Measurements from ENCODE around the gene MXI1. TPM values are rescaled to one million over a fixed set of nuclear protein-coding genes. Genes with fewer than 3 reads are reported as not detected.

Gene MXI1
- total RNA-seq, 1 experiment from 2014 or later: 17.3 TPM

GRCh38 chr10:110252151-110252550 is 44.7 kb downstream of the MXI1 start:
- no TSS peak for BruUV-seq (replicated peaks)
- Histone ChIP-seq H3K9me3 (ENCODE audit: low read depth, low read length, poor library complexity, severe bottlenecking) (no peaks in the 10 kb centered on the region), H3K4me1 (ENCODE audit: insufficient read depth, low read length, poor library complexity, severe bottlenecking) (peaks cover 11% of the 10 kb centered on the region), H3K27me3 (replicated peaks; ENCODE audit: insufficient read depth, low read depth, low read length, poor library complexity) (no peaks in the 10 kb centered on the region), H3K4me3 (ENCODE audit: low read depth, low read length, poor library complexity, severe bottlenecking) (no peak overlapping the region), H3K36me3 (ENCODE audit: insufficient read depth, low read length, poor library complexity, severe bottlenecking) (no peaks in the 10 kb centered on the region), H3K27ac (ENCODE audit: low read depth, low read length, poor library complexity, severe bottlenecking) (peak overlapping the region; percentile 9)
- DNase-seq (ENCODE audit: low spot score): peak; percentile 25
- ChIA-PET CTCF (no interaction called here), POLR2A (ENCODE audit: low non-redundant PET) (no interaction called here)
- intact Hi-C loops (cut with micrococcal nuclease; ENCODE audit: unreplicated experiment): no loop called here
- no peak for TF ChIP-seq CTCF (conservative IDR thresholded peaks at IDR 0.05; ENCODE audit: low read depth, low read length)
- TF ChIP-seq EZH2 (IDR thresholded peaks at IDR 0.05; ENCODE audit: borderline replicate concordance, low read depth, low read length, poor library complexity, severe bottlenecking): no peak

- Histone ChIP-seq H3K27me3 (replicated peaks; ENCODE audit: insufficient read depth, low read depth, low read length, poor library complexity) (no peaks in the 10 kb centered on the region), H3K27ac (ENCODE audit: low read depth, low read length, poor library complexity, severe bottlenecking) (no peak overlapping the region), H3K9me3 (ENCODE audit: low read depth, low read length, poor library complexity, severe bottlenecking) (no peaks in the 10 kb centered on the region), H3K4me1 (ENCODE audit: insufficient read depth, low read length, poor library complexity, severe bottlenecking) (peaks cover 11% of the 10 kb centered on the region), H3K4me3 (ENCODE audit: low read depth, low read length, poor library complexity, severe bottlenecking) (no peak overlapping the region), H3K36me3 (ENCODE audit: insufficient read depth, low read length, poor library complexity, severe bottlenecking) (no peaks in the 10 kb centered on the region)
- ChIA-PET POLR2A (ENCODE audit: low non-redundant PET) (no interaction called here), CTCF (no interaction called here)
- TF ChIP-seq CTCF (conservative IDR thresholded peaks at IDR 0.05; ENCODE audit: low read depth, low read length) (no peak), EZH2 (IDR thresholded peaks at IDR 0.05; ENCODE audit: borderline replicate concordance, low read depth, low read length, poor library complexity, severe bottlenecking) (no peak)
- DNase-seq (ENCODE audit: low spot score): no peak
- BruUV-seq (replicated peaks): no TSS peak
- intact Hi-C loops (cut with micrococcal nuclease; ENCODE audit: unreplicated experiment): no loop called here
These were observed 47.1 kb downstream of the MXI1 start for GRCh38 chr10:110254467-110254866.

DNA sequence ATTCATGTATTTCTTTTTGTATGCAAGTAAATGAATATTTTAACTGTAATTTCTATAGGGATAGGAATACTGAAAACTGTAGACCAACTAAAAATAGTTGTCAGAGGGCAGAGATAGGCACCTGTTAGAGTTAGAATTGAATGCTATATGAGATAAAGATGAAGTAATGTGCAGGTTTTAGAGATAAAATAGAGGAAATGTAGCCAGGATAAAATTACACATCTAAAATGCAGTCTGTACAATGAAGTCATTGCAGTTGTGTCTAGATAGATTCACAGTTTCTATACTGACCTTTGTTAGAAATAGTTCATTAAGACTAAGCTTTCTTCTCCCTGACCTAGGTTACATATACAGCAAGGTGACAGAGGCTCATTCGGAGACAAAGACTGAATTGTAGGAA is 51.1 kb downstream of the MXI1 start:
- no peaks in the 10 kb centered on the region for H3K27me3 ChIP-seq (replicated peaks; ENCODE audit: insufficient read depth, low read depth, low read length, poor library complexity)
- DNase-seq (ENCODE audit: low spot score): no peak
- no peaks in the 10 kb centered on the region for H3K9me3 ChIP-seq (ENCODE audit: low read depth, low read length, poor library complexity, severe bottlenecking)
- ChIA-PET CTCF (no interaction called here), POLR2A (ENCODE audit: low non-redundant PET) (no interaction called here)
- intact Hi-C loops (cut with micrococcal nuclease; ENCODE audit: unreplicated experiment): no loop called here
- TF ChIP-seq CTCF (conservative IDR thresholded peaks at IDR 0.05; ENCODE audit: low read depth, low read length): no peak
- no peaks in the 10 kb centered on the region for H3K36me3 ChIP-seq (ENCODE audit: insufficient read depth, low read length, poor library complexity, severe bottlenecking)
- no peak overlapping the region for H3K4me3 ChIP-seq (ENCODE audit: low read depth, low read length, poor library complexity, severe bottlenecking)
- no TSS peak for BruUV-seq (replicated peaks)
- no peak overlapping the region for H3K27ac ChIP-seq (ENCODE audit: low read depth, low read length, poor library complexity, severe bottlenecking)
- no peaks in the 10 kb centered on the region for H3K4me1 ChIP-seq (ENCODE audit: insufficient read depth, low read length, poor library complexity, severe bottlenecking)
